Psoas muscle (tissue), 8 donors: Measurements from ENCODE around the gene TSHZ2. TPM values are rescaled to one million over a fixed set of nuclear protein-coding genes. Genes with fewer than 3 reads are reported as not detected.

Source experiments
- ATAC-seq, 4 donors: fragments of 200-7000 bp; cut with Tn5 transposase; one replicate each; pipeline ENCODE4 v1.9.1; 2020; ENCODE audit warnings: moderate library complexity in 3 of 4, mild to moderate bottlenecking in 2 of 4
- DNase-seq, 2 donors: peaks; one replicate each; pipeline ENCODE4 v3.0.0-alpha.2; 2020
- H3K27ac ChIP-seq: fragments of 200-600 bp; one replicate; pipeline ENCODE4 v1.8.0; 2022
- H3K27me3 ChIP-seq, 3 donors: fragments of 200-600 bp in 1 of 3; one replicate each; pipeline versions ENCODE4 v1.6.1 to v1.8.0; 2013 to 2022; ENCODE audit warnings: low read length in 2 of 3, mild to moderate bottlenecking in 2 of 3, moderate library complexity in 1 of 3; ENCODE audit not compliant: insufficient read depth in 3 of 3
- H3K36me3 ChIP-seq, 2 donors: fragments of 200-600 bp in 1 of 2; one replicate each; pipeline versions ENCODE4 v1.6.1 to v1.8.0; 2013 to 2022; ENCODE audit warnings: low read depth in 1 of 2, mild to moderate bottlenecking in 1 of 2, moderate library complexity in 1 of 2; ENCODE audit not compliant: insufficient read depth in 1 of 2
- H3K4me1 ChIP-seq: fragments of 200-600 bp; one replicate; pipeline ENCODE4 v1.8.0; 2022
- H3K4me3 ChIP-seq: fragments of 200-600 bp; one replicate; pipeline ENCODE4 v1.8.0; 2022; ENCODE audit warnings: mild to moderate bottlenecking
- H3K9me3 ChIP-seq: fragments of 200-600 bp; one replicate; pipeline ENCODE4 v1.8.0; 2022
- WGBS, 3 donors: extraction: QIAGEN DNeasy Blood & Tissue Kit; methylation state at CpG; one replicate each; pipeline versions ENCODE4 v1.1.6 to v1.1.7; 2013; 5-methylcytosine and 5-hydroxymethylcytosine counted together
- intact Hi-C, 2 donors: fragments of 100-400 bp; cut with DNase I; formaldehyde crosslinking; loops; one replicate each; pipeline versions ENCODE4 v1.11.0 to v1.14.2; 2022
- polyA plus RNA-seq, 3 donors: library from polyadenylated mRNA; stranded (reverse); fragments of 200-250 nt; gene quantifications; one replicate each; pipeline ENCODE4 v1.2.3, GENCODE V29; 2013
- total RNA-seq, 4 donors: library from RNA; stranded (reverse); fragmentation: NEBNext Ultra II Directional in 2 of 4; extraction: Animal tissue kit (Norgen Biotek cat#: 25700) in 2 of 4; gene quantifications; one replicate each; pipeline versions ENCODE4 v1.2.1 to v1.2.4, GENCODE V29; 2021 to 2023
- TF ChIP-seq, protein P1 (sequence below): fragments of 200-600 bp; IDR thresholded peaks from one replicate; pipeline ENCODE4 v1.8.0; 2022; ENCODE audit warnings: antibody characterized with exemption
- donor health status: healthy with polysubstance abuse.
- donor health status: DM: no; HTN: no; CAD: no; lungs with moderate emphysema.
- donor health status: Bipolar disorder and iron deficiency.
- donor health status: healthy.
- donor health status: DM: yes; HTN: yes; CAD: no.
- donor health status: DM: no; HTN: no; CAD: no.
- donor health status: DM: no; HTN: no; CAD: no.
- donor health status: DM: yes; HTN: yes; CAD: no.

TSHZ2 gene
- total and polyA plus RNA-seq, 7 donors = 0.39 to 7.5 (median 1.9) TPM

DNA sequence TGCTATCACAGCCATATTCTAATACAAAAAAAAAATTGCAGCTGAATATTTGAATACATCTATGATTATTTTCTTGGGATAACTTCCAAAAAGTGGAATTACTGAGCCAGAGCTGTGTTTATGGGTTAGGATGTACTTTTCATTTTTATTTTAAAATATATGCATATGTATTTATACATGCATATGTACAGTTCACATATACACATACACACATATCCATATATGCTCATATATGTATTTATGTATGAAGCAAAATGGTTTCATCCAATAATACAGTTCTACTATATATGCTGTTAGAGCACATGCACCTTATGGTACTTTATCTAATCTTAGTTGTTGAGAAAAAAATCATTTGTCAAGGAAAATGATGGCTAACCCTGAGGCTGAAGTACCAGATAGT lies 54.9 kb downstream of the TSHZ2 start:
- intact Hi-C loops = no loop called here
- no peak for DNase-seq

DNA sequence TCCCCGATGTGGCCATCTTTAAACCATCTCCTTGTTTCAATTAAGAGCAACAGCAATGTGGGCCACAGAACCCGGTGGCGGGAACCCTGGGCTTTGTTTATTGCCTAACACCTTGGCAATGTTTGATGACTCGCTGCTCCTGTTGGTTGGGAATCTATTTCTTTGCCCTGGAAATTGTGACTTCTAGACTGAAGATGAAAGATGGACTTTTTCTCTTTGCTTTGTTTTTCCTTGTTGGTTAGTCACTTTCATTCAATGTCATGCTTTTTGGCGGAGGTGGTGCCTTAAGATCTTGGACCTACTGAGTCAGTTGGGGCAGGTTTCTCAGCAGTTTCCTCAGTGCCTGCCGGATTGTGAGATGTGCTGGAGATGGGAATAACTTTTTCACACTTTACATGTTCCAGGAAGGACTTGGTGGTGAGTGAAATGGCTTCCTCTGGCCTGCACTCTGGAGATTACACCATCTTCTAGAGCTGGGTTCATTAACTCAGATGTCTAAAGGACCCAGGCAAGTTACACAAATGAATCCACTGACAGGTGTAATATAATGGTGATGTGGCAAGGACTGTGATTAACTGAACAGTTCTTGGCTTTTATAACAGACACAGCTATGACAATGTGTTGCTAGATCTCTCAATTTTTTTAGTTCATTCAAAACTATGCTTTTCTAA lies 56.3 kb downstream of the TSHZ2 start:
- TF ChIP-seq, protein P1, sequence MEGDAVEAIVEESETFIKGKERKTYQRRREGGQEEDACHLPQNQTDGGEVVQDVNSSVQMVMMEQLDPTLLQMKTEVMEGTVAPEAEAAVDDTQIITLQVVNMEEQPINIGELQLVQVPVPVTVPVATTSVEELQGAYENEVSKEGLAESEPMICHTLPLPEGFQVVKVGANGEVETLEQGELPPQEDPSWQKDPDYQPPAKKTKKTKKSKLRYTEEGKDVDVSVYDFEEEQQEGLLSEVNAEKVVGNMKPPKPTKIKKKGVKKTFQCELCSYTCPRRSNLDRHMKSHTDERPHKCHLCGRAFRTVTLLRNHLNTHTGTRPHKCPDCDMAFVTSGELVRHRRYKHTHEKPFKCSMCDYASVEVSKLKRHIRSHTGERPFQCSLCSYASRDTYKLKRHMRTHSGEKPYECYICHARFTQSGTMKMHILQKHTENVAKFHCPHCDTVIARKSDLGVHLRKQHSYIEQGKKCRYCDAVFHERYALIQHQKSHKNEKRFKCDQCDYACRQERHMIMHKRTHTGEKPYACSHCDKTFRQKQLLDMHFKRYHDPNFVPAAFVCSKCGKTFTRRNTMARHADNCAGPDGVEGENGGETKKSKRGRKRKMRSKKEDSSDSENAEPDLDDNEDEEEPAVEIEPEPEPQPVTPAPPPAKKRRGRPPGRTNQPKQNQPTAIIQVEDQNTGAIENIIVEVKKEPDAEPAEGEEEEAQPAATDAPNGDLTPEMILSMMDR = no peak
- no peaks in the 10 kb centered on the region for H3K9me3 ChIP-seq
- no peaks in the 10 kb centered on the region for H3K4me1 ChIP-seq
- 87 to 91% (median 91%) methylated on average over 6 of the region's 6 CpGs for WGBS, 3 donors
- no peak overlapping the region for H3K27ac ChIP-seq
- intact Hi-C loops = no loop called here
- ATAC-seq (no peak), DNase-seq (no peak)
- H3K36me3 ChIP-seq = no peaks in the 10 kb centered on the region
- H3K4me3 ChIP-seq = no peak overlapping the region
- H3K27me3 ChIP-seq = peaks cover 0 to 4% (median 0%) of the 10 kb centered on the region in 3 donors

More for the DNA sequence above, 54.9 kb downstream of the TSHZ2 start:
- no peak for ATAC-seq
- H3K27me3 ChIP-seq = peaks cover 0 to 4% (median 0%) of the 10 kb centered on the region in 3 donors
- H3K4me1 ChIP-seq = no peaks in the 10 kb centered on the region
- no peaks in the 10 kb centered on the region for H3K36me3 ChIP-seq
- H3K27ac ChIP-seq = no peak overlapping the region
- TF ChIP-seq, protein P1 = no peak
- H3K4me3 ChIP-seq = no peak overlapping the region
- no peaks in the 10 kb centered on the region for H3K9me3 ChIP-seq

DNA sequence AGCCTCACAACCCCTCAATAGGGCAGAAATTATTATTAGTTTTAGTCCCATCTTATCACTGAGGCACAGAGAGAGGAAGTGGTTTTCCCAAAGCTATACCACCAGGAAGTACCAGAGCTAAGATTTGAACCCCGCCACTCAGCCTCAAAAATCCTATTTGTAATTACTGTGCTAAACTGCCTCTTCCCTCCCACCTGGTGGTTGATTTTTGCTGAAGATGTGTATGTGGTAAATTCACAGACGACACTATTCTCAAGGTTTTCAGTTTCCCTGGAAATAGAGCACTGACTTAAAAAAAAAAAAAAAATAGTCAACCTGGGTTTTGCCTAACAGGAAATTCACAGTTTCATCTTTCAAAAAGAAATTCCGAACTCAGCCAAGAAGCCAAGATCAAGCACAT lies 57.9 kb downstream of the TSHZ2 start:
- Histone ChIP-seq H3K9me3 (no peaks in the 10 kb centered on the region), H3K4me1 (no peaks in the 10 kb centered on the region), H3K27ac (no peak overlapping the region), H3K27me3 (peaks cover 0 to 4% (median 0%) of the 10 kb centered on the region in 3 donors), H3K4me3 (no peak overlapping the region), H3K36me3 (no peaks in the 10 kb centered on the region)
- WGBS, 3 donors = 43 to 66% (median 60%) methylated on average over 3 of the region's 3 CpGs
- intact Hi-C loops = no loop called here
- ATAC-seq (no peak), DNase-seq (no peak)
- TF ChIP-seq, protein P1 = no peak

DNA sequence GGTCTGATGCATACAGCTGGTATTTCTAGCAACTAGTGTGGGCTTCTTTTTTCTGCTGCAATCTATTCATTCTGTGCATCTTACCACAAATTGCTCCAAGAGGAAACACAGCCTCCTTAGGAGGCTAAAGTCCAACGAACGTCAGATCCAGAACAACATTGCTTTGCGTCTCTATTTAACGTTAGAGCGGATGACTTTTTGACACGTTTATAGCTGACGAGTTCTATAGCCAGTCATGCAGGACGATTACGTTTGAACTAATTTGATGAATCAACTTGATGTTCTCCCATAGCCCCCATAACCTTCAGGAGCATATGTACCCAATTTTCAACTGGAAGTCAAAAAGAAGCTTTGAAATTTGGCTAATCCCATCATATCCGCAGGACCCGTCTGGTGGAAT lies 59.9 kb downstream of the TSHZ2 start:
- no peak for ATAC-seq
- no peak overlapping the region for H3K4me3 ChIP-seq
- H3K36me3 ChIP-seq = no peaks in the 10 kb centered on the region
- TF ChIP-seq, protein P1 = no peak
- WGBS, 3 donors = 56 to 71% (median 57%) methylated on average over 11 of the region's 11 CpGs
- intact Hi-C loops = no loop called here
- no peaks in the 10 kb centered on the region for H3K9me3 ChIP-seq
- H3K27ac ChIP-seq = no peak overlapping the region
- DNase-seq = no peak
- no peaks in the 10 kb centered on the region for H3K4me1 ChIP-seq
- H3K27me3 ChIP-seq = peaks cover 0 to 4% (median 0%) of the 10 kb centered on the region in 3 donors

DNA sequence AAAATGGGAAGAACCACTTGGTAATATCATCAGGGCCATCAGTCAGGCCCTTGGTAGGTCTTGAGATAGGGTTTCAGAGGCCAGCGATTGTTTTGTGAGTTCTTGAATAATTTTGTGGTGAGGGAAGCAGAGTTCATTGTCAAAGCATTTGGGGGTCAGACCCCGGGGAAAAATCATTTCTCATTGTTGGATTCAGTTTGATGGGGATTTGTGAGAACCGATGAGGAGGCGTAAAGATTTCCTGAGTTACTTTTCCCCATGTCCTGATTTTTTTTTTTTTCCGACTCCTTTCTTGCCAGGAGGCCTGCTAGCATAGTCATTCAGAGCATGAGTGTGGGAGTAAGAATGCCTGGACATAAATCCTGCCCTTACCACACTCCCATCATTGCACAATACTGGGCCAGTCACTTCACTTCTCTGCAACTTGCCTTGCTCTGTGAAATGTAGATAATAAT lies 60.3 kb downstream of the TSHZ2 start:
- Histone ChIP-seq H3K4me3 (no peak overlapping the region), H3K9me3 (no peaks in the 10 kb centered on the region), H3K27me3 (peaks cover 0 to 4% (median 0%) of the 10 kb centered on the region in 3 donors), H3K36me3 (no peaks in the 10 kb centered on the region), H3K27ac (no peak overlapping the region), H3K4me1 (no peaks in the 10 kb centered on the region)
- WGBS, 3 donors = 29 to 46% (median 35%) methylated on average over 5 of the region's 5 CpGs
- peak; percentile 25 to 83 (median 74) for ATAC-seq
- DNase-seq = no peak
- TF ChIP-seq, protein P1 = no peak
- intact Hi-C loops = no loop called here
